Endothelial cell of umbilical vein (primary cell): ENCODE data around the gene MYO16.

ENCODE experiments used
- POLR2A ChIP-seq: IDR thresholded peaks from 2 replicates; pipeline ENCODE4 v1.6.1; 2012; ENCODE audit warnings: low read depth, mild to moderate bottlenecking, control low read depth, low read length
- TF ChIP-seq, protein P1 (sequence below), 2 donors: IDR thresholded peaks; 1 replicate in 1 of 2; 2 replicates in 1 of 2; pipeline ENCODE4 v1.5.1; 2011; ENCODE audit warnings: low read length in 2 of 2, mild to moderate bottlenecking in 2 of 2, moderate library complexity in 2 of 2, control low read depth in 1 of 2, inconsistent platforms in 1 of 2, low read depth in 1 of 2; ENCODE audit not compliant: insufficient read depth in 1 of 2; ENCODE audit errors: extremely low read depth in 1 of 2

DNA sequence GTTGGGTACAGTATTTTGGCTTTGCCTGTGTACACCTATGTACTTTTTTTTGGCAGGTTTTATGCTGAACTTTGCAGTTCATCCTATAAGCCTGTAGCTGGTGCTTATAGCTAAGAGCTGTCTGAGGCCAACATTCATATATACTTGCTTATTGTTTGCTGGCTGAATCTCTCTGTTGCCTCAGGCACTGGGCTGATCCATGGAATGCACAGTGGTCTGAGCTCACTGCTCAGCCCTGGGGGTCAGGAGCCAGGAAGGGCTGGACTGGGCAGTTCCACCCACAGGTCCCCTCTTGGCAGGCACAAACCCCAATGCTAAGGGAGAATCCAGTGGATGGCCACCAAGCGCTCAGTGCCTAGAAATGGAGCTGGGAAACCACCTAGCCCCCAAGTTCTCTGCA lies 308.7 kb downstream of the MYO16 start:
- TF ChIP-seq, protein P1, sequence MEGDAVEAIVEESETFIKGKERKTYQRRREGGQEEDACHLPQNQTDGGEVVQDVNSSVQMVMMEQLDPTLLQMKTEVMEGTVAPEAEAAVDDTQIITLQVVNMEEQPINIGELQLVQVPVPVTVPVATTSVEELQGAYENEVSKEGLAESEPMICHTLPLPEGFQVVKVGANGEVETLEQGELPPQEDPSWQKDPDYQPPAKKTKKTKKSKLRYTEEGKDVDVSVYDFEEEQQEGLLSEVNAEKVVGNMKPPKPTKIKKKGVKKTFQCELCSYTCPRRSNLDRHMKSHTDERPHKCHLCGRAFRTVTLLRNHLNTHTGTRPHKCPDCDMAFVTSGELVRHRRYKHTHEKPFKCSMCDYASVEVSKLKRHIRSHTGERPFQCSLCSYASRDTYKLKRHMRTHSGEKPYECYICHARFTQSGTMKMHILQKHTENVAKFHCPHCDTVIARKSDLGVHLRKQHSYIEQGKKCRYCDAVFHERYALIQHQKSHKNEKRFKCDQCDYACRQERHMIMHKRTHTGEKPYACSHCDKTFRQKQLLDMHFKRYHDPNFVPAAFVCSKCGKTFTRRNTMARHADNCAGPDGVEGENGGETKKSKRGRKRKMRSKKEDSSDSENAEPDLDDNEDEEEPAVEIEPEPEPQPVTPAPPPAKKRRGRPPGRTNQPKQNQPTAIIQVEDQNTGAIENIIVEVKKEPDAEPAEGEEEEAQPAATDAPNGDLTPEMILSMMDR (IDR thresholded peaks at IDR 0.05; ENCODE audit: extremely low read depth in 1 of 2, insufficient read depth in 1 of 2, low read depth in 1 of 2, low read length in 2 of 2) = no peak
- no peak for TF ChIP-seq POLR2A
